ENCODE results near the gene LRBA. TPM values are rescaled to one million over a fixed set of nuclear protein-coding genes. Genes with fewer than 3 reads are reported as not detected.
"Not testable (repeated sequence)": the region's sequence is repeated elsewhere in the genome, so short reads cannot be mapped to it uniquely, and the experiment has no call there.

The LRBA gene
- polyA plus RNA-seq, 4 donors: 56.5 to 78.7 (median 64.2) TPM

DNA sequence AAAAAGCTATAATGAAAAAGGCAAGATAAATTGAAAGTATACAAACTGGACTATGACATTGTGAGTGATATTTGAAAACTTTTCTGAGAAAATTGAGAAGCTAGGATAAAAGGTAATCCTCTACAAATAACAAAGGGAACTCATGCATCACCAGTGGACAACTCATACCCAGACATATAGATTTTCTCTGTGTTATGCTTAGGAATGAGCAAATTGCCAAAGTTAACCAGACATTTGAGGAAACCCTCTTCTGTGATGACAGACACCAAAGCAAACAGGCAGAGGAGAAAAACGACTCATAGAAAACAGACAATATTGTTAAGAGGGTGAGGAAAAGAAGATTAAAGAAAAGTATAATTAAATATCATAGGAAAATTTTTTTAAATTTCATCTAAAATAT, 246.6 kb downstream of the LRBA start:
- no peak for DNase-seq (ENCODE audit: low read depth in 4 of 4, low spot score in 2 of 4)

DNA sequence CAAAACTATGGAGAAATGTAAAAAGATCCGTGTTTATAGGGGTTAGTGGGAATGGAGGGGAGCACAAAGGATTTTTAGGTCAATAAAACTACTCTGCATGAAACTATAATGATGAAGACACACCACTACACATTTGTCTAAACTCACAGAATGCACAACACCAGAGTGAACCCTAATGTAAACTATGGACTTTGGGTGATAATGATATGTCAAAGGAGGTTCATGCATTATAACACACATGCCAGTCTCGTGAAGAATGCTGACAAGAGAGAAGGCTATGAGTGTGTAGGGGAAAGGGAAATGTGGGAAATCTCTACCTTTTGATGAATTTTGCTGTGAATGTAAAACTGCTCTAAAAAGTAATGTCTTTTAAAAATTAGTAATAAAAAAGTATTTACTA, 249.9 kb downstream of the LRBA start:
- no peak for DNase-seq (ENCODE audit: low read depth in 4 of 4, low spot score in 2 of 4)

DNA sequence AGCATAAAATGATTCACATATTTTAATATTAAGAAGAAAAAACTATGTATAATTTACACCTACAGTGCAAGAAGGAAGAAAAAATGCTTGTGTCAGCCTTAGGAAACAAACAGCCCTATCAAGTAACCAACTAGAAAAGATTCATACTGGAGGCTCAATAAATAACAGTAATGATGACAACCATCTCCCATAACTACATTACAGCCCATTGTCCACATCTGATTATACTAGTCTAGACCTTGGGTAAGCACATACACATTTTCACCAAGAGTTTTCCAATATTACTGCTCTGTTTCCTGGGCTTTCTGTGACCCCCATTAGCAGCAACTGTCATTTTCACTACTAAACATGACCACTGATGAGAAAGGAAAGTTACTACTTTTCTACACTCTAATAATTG, 263.4 kb downstream of the LRBA start:
- no peak for DNase-seq (ENCODE audit: low read depth in 4 of 4, low spot score in 2 of 4)

DNA sequence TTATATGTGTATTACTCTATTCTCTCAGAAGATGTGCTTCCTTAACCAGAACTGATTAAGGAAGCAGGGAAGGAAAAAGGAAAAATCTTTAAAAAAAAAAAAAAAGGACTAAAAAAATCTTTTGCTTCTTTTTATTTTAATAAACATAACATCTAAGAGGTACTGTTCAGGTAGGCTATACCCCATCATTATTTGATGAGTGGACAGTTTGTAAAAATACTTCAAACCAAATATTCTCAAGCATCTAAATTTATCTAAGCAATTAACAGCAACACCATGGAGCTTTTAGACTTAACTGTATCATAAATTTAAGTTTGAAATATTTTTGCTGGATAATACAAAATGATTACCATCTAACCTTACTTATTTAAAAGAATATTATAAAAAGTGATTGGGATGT, 264.3 kb downstream of the LRBA start:
- no peak for DNase-seq (ENCODE audit: low read depth in 4 of 4, low spot score in 2 of 4)

DNA sequence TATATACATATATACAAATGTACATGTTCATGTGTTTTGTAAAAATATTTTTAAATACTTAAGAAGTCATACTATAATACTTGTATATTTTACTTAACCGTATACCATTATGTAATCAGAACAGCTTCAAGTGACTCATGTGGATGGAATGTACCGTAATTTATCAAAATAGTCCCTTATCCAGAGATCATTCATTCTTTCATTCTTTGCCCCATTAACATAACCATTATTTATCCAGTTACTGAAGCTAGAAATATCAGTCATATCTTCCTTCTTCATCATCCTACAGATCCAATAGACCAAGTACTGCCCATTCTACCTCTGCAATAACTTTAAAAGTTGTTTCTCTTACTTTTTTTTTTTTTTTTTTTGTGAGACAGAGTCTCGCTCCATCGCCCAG, 268.9 kb downstream of the LRBA start:
- DNase-seq (ENCODE audit: low read depth in 4 of 4, low spot score in 2 of 4): no peak

DNA sequence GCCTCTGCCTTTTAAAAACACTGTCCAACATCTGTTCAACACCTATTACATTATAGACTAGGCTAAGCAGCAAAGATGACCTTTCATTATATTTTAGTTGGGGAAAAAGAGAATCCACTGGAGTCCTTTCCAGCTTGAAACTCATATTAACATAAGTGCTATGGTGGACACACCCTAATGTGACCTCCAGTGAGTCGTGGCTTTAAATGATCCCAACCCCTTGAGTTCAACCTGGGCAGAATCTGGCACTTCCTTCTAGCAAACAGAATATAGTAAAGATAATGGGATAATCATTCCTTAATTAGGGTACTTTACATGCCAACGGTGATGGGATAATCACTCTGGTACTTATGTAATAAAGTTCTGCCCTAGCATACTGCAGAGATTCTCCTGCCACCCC, 270.5 kb downstream of the LRBA start:
- no peak for DNase-seq (ENCODE audit: low read depth in 4 of 4, low spot score in 2 of 4)

DNA sequence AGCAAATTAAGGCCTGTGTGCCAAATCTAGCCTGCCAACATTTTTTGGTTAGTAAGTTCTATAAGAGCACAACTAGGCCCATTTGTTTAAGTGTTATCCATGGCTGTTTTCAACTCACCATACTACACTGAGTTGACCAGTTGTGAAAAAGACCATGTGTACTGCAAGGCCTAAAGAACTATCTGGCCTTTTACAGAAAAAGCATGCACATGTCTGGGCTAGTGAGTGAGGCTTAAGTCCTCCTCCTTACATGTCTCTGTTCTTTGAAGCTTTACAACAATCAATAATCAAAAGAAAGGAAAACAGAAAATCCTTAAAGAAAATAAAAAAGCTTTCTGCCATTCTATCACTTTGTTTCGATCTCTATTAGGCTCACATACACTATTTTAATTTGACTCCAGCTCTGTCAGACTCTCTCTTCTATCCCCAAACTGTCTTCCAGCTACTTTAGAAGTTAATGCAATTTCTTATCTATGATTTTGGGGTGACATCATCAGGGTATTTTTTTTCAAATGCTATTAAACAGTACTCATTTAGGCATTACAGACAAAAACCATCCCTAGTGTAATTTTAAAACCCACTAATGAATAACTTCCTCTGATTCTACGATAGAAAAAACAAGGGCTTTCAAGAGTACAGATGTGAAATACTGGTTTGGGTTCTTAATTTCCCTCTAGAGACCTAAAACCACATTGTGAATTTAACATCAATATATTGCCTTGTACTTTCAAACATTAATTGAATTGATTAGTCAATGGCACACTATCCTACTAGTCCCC, 271.3 kb downstream of the LRBA start:
- no peak for DNase-seq (ENCODE audit: low read depth in 4 of 4, low spot score in 2 of 4)

DNA sequence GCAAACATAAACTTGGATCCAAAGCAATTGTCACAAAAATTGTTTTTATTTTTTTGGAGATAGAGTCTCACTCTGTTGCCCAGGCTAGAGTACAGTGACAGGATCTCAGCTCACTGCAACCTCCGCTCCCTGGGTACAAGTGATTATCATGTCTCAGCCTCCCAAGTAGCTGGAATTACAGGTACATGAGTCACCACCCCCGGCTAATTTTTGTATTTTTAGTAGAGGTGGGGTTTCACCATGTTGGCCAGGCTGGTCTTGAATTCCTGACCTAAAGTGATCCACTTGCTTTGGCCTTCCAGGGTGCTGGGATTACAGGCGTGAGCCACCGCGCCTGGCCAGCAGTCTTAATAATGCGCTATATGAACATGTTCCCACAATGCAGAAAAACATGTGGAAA, 272.2 kb downstream of the LRBA start:
- DNase-seq (ENCODE audit: low read depth in 4 of 4, low spot score in 2 of 4): not testable (repeated sequence)

DNA sequence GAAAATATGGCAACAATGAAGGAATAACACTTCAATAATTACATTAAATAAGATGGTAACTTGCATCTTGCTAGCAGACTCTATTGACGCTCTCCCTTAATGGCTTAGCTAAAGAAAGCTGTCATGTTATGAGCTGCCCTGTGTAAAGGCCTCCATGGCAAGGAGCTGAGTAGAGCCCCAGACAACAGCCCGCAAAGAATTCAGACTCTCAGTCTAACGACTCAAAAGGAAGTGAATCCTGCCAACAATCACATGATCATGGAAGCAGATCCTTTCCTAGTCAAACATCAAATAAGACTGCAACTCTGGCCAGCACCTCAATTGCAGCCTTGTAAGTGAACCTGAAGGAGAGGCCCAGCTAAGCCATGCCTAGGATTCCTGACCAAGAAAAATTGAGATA, 275.5 kb downstream of the LRBA start:
- no peak for DNase-seq (ENCODE audit: low read depth in 4 of 4, low spot score in 2 of 4)

DNA sequence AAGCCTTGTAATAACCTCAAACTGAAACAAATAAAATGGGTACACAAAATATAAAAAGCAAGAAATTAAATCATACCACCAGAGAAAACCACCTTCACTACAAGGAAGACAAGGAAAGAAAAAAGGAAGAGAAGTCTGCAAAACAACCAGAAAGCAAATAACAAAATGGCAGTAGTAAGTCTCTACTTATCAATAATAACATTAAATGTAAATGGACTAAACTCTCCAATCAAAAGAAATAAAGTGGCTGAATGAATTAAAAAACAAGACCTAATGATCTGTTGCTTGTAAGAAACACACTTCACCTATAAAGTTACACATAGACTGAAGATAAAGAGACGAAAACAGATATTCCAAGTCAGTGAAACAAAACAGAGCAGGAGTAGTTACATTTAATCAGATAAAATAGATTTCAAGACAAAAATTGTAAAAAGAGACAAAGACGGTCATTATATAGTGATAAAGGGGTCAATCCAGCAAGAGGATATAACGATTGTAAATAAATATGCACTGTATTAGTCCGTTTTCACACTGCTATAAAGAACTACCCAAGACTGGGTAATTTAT, 289.0 kb downstream of the LRBA start:
- no peak for DNase-seq (ENCODE audit: low read depth in 4 of 4, low spot score in 2 of 4)

DNA sequence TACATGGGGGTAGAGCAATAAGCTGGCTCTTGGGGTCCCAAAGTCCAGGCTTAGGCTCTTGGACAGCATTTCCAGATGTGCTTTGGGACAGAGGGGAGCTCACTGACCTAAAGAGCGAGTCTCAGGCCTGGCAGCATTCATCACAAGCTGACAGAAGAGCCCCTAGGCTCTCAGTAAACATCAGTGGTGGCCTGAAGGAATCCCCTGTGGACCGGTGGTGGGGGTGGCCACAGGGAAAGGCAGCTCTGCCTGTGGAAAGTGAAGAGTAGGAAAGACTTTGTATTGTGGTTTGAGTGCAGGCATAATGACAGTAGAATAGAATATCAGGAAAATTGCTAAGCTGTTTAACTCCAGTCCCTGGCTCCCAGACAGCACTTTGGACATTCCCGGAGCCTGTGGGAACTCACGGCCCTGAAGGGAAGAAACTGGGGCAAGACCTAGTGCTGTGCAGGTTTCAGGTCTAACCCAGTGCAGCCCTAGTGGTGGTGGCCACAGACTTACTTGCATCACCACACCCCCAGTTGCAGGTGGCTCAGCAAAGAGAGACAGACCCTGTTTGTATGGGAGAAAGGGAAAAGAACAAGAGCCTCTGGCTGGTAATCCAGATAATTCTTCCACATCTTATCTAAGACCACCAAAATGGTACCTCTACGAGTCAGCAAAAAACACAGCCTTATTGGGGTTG, 291.2 kb downstream of the LRBA start:
- no peak for DNase-seq (ENCODE audit: low read depth in 4 of 4, low spot score in 2 of 4)

DNA sequence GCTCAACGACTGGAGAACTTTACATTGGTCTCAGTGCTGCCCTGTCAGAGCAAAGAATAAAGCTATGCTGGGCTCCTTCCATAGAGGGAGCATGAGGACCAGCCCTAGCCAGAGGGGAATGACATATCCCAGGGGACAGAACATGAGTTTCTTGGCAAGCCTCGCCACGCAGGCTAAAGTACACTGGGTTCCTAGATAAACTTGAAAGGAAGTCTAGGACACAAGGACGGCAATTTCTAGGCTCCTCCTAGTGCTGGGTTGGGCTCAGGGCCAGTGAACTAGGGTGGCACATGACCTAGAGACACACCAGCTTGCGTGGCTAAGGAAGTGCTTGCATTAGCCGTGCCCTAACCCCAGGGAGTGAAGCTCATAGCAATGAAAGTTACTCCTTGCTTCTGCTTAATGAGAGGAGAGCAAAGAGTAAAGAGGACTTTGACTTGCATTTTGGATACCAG, 292.1 kb downstream of the LRBA start:
- DNase-seq (ENCODE audit: low read depth in 4 of 4, low spot score in 2 of 4): no peak

DNA sequence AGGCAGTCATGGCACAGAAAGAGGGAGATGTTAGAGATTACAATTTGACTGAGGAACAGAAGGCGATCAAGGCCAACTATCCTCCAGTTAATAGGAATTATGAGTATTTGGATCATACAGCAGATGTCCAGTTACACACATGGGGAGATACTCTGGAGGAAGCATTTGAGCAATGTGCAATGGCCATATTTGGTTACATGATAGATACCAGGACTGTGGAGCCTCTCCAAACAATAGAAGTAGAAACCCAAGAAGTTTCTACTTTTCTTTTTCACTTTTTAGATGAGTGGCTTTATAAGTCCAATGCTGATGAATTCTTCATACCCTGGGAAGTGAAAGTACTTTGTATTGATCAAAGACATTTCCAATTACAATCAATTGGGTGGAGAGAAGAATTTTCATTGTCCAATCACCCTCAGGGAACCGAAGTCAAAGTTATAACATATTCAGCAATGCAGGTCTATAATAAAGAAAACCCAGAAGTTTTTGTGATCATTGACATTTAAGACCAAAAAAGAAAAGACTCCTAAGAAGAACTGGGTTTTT, 294.0 kb downstream of the LRBA start:
- DNase-seq (ENCODE audit: low read depth in 4 of 4, low spot score in 2 of 4): no peak

DNA sequence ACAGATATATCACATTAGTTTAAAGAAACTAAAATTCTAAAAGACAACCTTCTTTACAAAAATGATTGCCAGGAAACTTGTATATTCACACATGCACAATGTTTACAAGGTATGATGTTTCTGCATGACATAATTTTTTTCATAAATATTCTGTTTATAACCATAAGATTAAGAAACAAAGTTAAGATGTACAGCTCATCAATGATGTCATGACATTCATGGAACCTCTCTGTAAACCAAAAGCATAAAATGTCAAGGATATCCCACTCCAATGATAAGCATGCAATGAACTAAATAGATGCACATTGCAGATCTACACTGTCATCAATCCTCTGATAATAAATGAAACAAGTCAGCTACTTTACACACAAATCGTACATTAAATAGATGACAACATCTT, 297.1 kb downstream of the LRBA start:
- DNase-seq (ENCODE audit: low read depth in 4 of 4, low spot score in 2 of 4): no peak

DNA sequence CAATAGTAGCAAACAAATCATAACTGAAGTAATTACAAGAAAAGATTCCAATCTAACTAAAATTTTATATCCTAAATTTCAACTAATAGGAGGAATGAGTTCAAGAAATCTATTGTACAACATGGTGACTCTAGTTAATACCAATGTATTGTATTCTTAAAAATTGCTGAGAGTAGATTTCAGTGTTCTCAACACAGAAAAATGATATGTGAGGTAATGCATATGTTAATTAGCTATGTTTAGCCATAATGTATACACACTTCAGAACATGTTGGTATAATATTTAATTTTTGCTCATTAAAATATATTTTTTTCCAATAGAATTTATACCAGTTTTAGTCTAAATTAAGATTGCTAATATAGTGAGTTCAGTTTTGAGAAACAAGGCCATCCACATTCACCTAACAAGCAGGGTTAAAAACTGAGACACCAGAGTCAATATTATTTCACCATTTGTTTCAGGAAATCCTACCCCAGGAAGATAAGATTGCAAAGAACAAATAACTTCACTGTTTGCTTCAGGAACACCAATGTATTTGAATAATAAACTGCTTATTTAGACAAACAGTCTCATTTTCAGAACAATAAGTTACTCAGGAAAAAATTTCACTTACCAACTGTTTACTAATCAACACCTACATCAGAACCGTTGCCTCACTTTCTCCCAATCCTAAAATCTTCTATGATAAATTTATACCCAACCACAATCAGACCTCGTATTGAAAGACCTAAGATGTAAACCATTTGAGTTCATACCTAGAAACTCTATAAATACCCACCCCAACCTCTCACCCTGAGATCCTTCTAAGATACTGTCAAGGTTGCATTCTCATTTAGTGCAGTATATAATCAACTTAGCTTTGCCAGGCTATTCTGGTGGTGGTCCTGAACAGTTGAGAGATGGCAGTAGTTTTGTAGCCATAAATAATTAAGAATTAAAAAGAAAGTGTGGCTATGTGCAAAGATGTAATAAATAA, 300.3 kb downstream of the LRBA start:
- no peak for DNase-seq (ENCODE audit: low read depth in 4 of 4, low spot score in 2 of 4)

DNA sequence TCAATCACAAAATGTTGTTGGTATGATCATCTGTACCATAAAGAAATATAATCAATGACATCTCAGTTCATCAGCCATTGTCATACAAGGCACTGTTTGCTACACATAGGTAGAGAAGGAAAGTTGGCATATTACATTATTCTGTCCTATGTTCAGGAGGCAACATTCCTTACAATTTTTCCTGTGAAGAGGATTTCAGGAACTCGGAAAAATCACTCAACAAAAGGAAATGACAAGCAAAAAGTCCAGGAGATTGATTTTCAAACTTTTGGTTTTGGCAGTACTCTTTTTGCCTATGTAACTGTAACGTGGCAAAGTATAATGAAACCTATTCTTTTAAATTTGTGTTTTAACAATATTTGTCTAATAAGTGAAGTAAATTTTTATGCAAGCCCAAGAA, 301.8 kb downstream of the LRBA start:
- no peak for DNase-seq (ENCODE audit: low read depth in 4 of 4, low spot score in 2 of 4)

DNA sequence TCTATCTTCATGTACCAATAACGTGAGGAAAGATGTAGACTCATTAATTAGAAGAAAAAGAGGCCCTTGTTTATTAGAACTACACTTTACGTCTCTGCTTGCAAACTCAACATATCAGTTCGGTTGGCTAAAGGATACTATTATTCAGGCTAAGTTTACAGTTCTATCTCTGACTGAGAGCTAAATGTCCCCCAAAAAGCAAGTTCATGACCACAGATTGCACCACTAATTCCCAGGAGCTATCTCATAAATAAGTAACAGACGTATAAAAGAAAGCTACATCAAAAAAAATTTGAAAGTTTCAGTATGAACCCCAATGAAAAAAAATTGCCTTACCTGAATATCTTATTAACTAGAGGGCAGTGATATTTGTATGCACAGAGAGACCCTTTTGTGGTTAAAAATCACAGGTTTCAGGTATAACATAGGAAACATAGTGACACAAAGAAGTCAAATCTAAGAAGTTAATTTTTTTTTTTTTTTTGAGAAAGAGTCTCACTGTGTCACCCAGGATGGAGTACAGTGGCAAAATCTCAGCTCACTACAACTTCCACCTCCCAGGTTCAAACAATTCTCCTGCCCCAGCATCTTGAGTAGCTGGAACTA, 304.2 kb downstream of the LRBA start:
- DNase-seq (ENCODE audit: low read depth in 4 of 4, low spot score in 2 of 4): no peak

DNA sequence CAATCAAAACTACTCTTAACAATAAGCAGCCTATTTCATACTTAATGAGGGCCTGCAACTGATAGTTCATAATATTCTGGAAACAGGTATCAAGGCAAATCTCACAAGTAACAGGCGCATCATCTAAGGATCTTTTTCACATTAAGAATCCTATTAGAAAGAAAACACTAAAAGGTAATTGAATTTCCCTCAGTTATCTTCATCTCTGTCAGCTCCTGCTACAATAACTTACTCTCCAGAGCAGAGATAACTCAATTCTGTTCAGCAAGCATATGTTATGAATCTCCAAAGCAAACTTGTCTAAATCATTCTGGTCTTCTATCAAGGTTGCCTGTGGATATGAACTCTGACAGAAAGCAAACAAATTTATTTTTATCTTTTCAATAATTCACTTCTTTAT, 307.1 kb downstream of the LRBA start:
- no peak for DNase-seq (ENCODE audit: low read depth in 4 of 4, low spot score in 2 of 4)

DNA sequence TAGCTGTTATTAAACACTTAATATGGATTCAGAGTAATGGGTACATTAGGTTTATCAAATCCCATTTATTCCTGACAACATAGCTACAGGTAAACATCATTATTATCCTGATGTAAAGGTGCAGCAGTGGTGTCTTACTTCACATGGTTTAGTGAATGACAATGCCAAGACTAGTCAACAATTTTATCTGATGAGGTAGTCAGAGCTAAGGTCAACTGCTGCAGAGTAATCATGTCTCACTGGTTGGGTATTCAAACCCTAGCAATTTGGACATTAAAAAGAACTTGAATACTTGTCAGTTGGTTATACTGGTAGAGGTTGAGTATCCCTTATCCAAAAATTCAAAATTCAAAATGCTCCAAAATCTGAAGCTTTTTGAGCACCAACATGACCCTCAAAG, 315.5 kb downstream of the LRBA start:
- DNase-seq (ENCODE audit: low read depth in 4 of 4, low spot score in 2 of 4): no peak

DNA sequence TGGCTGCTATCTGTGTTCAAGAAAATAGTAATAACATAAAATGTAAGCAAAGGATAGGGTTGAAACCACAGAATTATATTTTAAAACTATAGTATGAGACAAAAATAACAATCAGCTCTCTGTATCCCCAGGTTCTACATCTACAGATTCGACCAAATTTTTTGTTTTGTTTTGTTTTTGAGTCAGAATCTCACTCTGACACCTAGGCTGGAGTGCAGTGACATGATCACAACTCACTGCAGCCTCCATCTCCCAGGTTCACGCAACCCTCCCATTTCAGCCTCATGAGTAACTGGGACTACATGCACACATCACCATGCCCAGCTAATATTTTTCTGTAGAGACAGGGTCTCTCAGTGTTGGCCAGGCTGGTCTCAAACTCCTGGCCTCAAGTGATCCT, 319.9 kb downstream of the LRBA start:
- DNase-seq (ENCODE audit: low read depth in 4 of 4, low spot score in 2 of 4): no peak
